Nephron progenitor cell (in vitro differentiated cells): Measurements from ENCODE around the gene FZD4.
"Not testable (repeated sequence)": the region's sequence is repeated elsewhere in the genome, so short reads cannot be mapped to it uniquely, and the experiment has no call there.

Experiments
- DNase-seq: peaks from one replicate; pipeline ENCODE4 v3.0.0; 2021
- H3K27ac Mint-ChIP-seq: 2 replicates; pipeline ENCODE4 v1.8.0; 2021; ENCODE audit warnings: mild to moderate bottlenecking, moderate library complexity, mixed read lengths
- H3K27me3 Mint-ChIP-seq: 2 replicates; pipeline ENCODE4 v1.8.0; 2021; ENCODE audit warnings: mild to moderate bottlenecking, low read depth, mixed read lengths; ENCODE audit not compliant: poor library complexity
- H3K36me3 Mint-ChIP-seq: 2 replicates; pipeline ENCODE4 v1.8.0; 2021; ENCODE audit warnings: low read depth, mixed read lengths
- H3K4me1 Mint-ChIP-seq: 2 replicates; pipeline ENCODE4 v1.8.0; 2021; ENCODE audit warnings: mixed read lengths
- H3K4me3 Mint-ChIP-seq: 2 replicates; pipeline ENCODE4 v1.8.0; 2021; ENCODE audit warnings: mild to moderate bottlenecking, moderate library complexity, mixed read lengths
- H3K9me3 Mint-ChIP-seq: 2 replicates; pipeline ENCODE4 v1.8.0; 2021; ENCODE audit warnings: mild to moderate bottlenecking, moderate library complexity, mixed read lengths
- CTCF ChIP-seq: fragments of 200-600 bp; sonication (generic); IDR thresholded peaks from 2 replicates; pipeline ENCODE4 v1.5.0; 2021; ENCODE audit warnings: antibody characterized with exemption

The FZD4 gene

GRCh38 chr11:86941871-86942599 lies 13.2 kb downstream of the FZD4 start:
- Mint-ChIP-seq H3K4me1 (peaks cover 87% of the 10 kb centered on the region), H3K36me3 (peaks cover 55% of the 10 kb centered on the region), H3K27ac (peak overlapping the region; percentile 99), H3K27me3 (peaks cover 3% of the 10 kb centered on the region), H3K4me3 (peak overlapping the region; percentile 71), H3K9me3 (peaks cover 9% of the 10 kb centered on the region)
- DNase-seq: no peak
- no peak for TF ChIP-seq CTCF

GRCh38 chr11:86941077-86941870 lies 13.9 kb downstream of the FZD4 start:
- DNase-seq: no peak
- peaks cover 3% of the 10 kb centered on the region for H3K27me3 Mint-ChIP-seq
- H3K36me3 Mint-ChIP-seq: peaks cover 47% of the 10 kb centered on the region
- H3K9me3 Mint-ChIP-seq: peaks cover 9% of the 10 kb centered on the region
- H3K4me3 Mint-ChIP-seq: peak overlapping the region; percentile 71
- no peak for TF ChIP-seq CTCF
- H3K4me1 Mint-ChIP-seq: peaks cover 84% of the 10 kb centered on the region
- peak overlapping the region; percentile 99 for H3K27ac Mint-ChIP-seq

- no peak for TF ChIP-seq CTCF
- H3K9me3 Mint-ChIP-seq: peaks cover 9% of the 10 kb centered on the region
- peaks cover 3% of the 10 kb centered on the region for H3K27me3 Mint-ChIP-seq
- peak; percentile 40 for DNase-seq
- peak overlapping the region; percentile 71 for H3K4me3 Mint-ChIP-seq
- peaks cover 81% of the 10 kb centered on the region for H3K4me1 Mint-ChIP-seq
- peaks cover 37% of the 10 kb centered on the region for H3K36me3 Mint-ChIP-seq
- peak overlapping the region; percentile 99 for H3K27ac Mint-ChIP-seq
These were observed 14.9 kb downstream of the FZD4 start for GRCh38 chr11:86940122-86940777.

GRCh38 chr11:86938900-86939880 lies 16.0 kb downstream of the FZD4 start:
- H3K4me1 Mint-ChIP-seq: peaks cover 82% of the 10 kb centered on the region
- peak; percentile 69 for TF ChIP-seq CTCF

GRCh38 chr11:86938203-86938899 lies 16.8 kb downstream of the FZD4 start:
- Mint-ChIP-seq H3K4me1 (peaks cover 89% of the 10 kb centered on the region), H3K27ac (peak overlapping the region; percentile 92), H3K4me3 (peak overlapping the region; percentile 46), H3K9me3 (no peaks in the 10 kb centered on the region), H3K27me3 (peaks cover 3% of the 10 kb centered on the region), H3K36me3 (peaks cover 19% of the 10 kb centered on the region)
- DNase-seq: no peak
- no peak for TF ChIP-seq CTCF

More at GRCh38 chr11:86938900-86939880, 16.0 kb downstream of the FZD4 start:
- H3K36me3 Mint-ChIP-seq: peaks cover 27% of the 10 kb centered on the region
- no peak for DNase-seq
- H3K27ac Mint-ChIP-seq: peak overlapping the region; percentile 99
- peaks cover 3% of the 10 kb centered on the region for H3K27me3 Mint-ChIP-seq
- H3K4me3 Mint-ChIP-seq: peak overlapping the region; percentile 71
- peaks cover 5% of the 10 kb centered on the region for H3K9me3 Mint-ChIP-seq

GRCh38 chr11:86937193-86937806 lies 17.9 kb downstream of the FZD4 start:
- not testable (repeated sequence) for H3K36me3 Mint-ChIP-seq, DNase-seq, H3K9me3 Mint-ChIP-seq, H3K27me3 Mint-ChIP-seq, H3K4me3 Mint-ChIP-seq
- Mint-ChIP-seq H3K27ac (peak overlapping the region; percentile 92), H3K4me1 (peaks cover 93% of the 10 kb centered on the region)
